Transverse colon (tissue), 4 donors: ENCODE results near the gene SDK1. TPM values are rescaled to one million over a fixed set of nuclear protein-coding genes. Genes with fewer than 3 reads are reported as not detected.

Experiments
- DNase-seq: peaks from one replicate; pipeline ENCODE4 v3.0.0-alpha.2; 2019
- H3K27ac ChIP-seq, 4 donors: fragments of 200-600 bp; sonication (generic); 2 replicates each; pipeline ENCODE4 v1.5.1; 2016 to 2018; ENCODE audit warnings: inconsistent platforms in 4 of 4
- H3K27me3 ChIP-seq: fragments of 200-600 bp; sonication (generic); 2 replicates; pipeline ENCODE4 v1.5.1; 2017; ENCODE audit warnings: inconsistent platforms
- H3K36me3 ChIP-seq, 4 donors: fragments of 200-600 bp; sonication (generic); 2 replicates each; pipeline ENCODE4 v1.5.1; 2017 to 2019; ENCODE audit warnings: inconsistent platforms in 4 of 4
- H3K4me1 ChIP-seq, 4 donors: fragments of 200-600 bp; sonication (generic); 2 replicates each; pipeline ENCODE4 v1.5.1; 2017 to 2020; ENCODE audit warnings: inconsistent platforms in 4 of 4
- H3K4me3 ChIP-seq, 4 donors: fragments of 200-600 bp; sonication (generic); 1 replicate in 1 of 4; 2 replicates in 3 of 4; pipeline versions ENCODE4 v1.5.1 to v1.6.1; 2017 to 2019; ENCODE audit warnings: inconsistent platforms in 4 of 4
- H3K9me3 ChIP-seq, 2 donors: fragments of 200-600 bp; sonication (generic); 2 replicates each; pipeline ENCODE4 v1.5.1; 2017 to 2019; ENCODE audit warnings: inconsistent platforms in 2 of 2
- EP300 ChIP-seq: sonication (generic); formaldehyde crosslinking; IDR thresholded peaks from one replicate; pipeline ENCODE4 v1.6.1; 2017; ENCODE audit warnings: antibody characterized with exemption, low read depth
- POLR2A ChIP-seq: fragments of 450-650 bp; IDR thresholded peaks from one replicate; pipeline ENCODE4 v1.6.1; 2016; ENCODE audit warnings: antibody characterized with exemption, mild to moderate bottlenecking, moderate library complexity
- POLR2AphosphoS5 ChIP-seq, 3 donors: sonication (generic); formaldehyde crosslinking; IDR thresholded peaks; one replicate each; pipeline ENCODE4 v1.6.1; 2016; ENCODE audit warnings: antibody characterized with exemption in 3 of 3
- WGBS, 2 donors: methylation state at CpG; one replicate each; pipeline ENCODE4 v1.1.5; 2018; ENCODE audit warnings: low coverage in 1 of 2; 5-methylcytosine and 5-hydroxymethylcytosine counted together
- in situ Hi-C, 4 donors: fragments of 200-750 bp; cut with MboI; loops; one replicate each; pipeline versions ENCODE4 v1.15.0 to v1.15.1; 2017; ENCODE audit warnings: low sequenced_read_pairs in 3 of 4, low pct_ligation_motif_present in 1 of 4, low pct_unique_long_range_greater_than_20kb in 1 of 4
- intact Hi-C: fragments of 100-400 bp; cut with DNase I; formaldehyde crosslinking; loops from one replicate; pipeline ENCODE4 v1.15.1; 2023; ENCODE audit warnings: low total_unique reads
- total RNA-seq, 4 donors: library from RNA; depleted of rRNA; stranded (reverse); fragments of >200 nt; gene quantifications; one replicate each; pipeline ENCODE4 v1.1.0, GENCODE V29; 2016
- TF ChIP-seq, protein P1 (sequence below), 5 experiments: fragments of 200-600 bp in 3 of 5; fragments of 450-650 bp in 2 of 5; sonication (generic) in 3 of 5; IDR thresholded peaks; 1 replicate in 2 of 5; 2 replicates in 3 of 5; pipeline ENCODE4 v1.5.1; 2016 to 2017; ENCODE audit warnings: antibody characterized with exemption in 5 of 5, inconsistent platforms in 3 of 5, mild to moderate bottlenecking in 2 of 5, moderate library complexity in 1 of 5

SDK1 gene
- total RNA-seq, 4 donors from 2014 or later, result 4.0 to 8.6 (median 5.4) TPM

DNA sequence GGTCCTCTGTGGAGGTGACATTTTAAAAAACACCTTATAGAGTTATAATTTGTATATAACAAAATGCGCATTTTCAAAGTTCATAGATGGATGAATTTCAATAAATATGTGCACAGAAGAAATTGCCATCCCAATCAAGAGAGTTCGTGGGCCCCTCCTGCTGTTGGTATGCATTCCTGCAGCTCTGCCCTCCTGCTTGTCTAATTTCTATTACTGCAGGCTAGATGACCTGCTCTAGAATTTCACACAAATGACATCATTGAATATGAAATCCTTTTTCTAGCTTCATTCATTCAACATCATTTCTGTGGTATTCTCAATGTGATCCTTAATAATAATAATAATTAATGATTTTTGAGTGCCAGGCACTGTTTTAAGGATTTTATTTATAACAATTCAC, 348.2 kb downstream of the SDK1 start:
- in situ Hi-C loops (no loop called here), intact Hi-C loops (no loop called here)
- 79 to 88% methylated on average over 2 of the region's 2 CpGs for WGBS, 2 donors
- H3K36me3 ChIP-seq, result no peaks in the 10 kb centered on the region
- TF ChIP-seq POLR2AphosphoS5 (IDR thresholded peaks at IDR 0.05), result no peak
- TF ChIP-seq POLR2A, result no peak
- TF ChIP-seq EP300, result no peak
- TF ChIP-seq, protein P1, sequence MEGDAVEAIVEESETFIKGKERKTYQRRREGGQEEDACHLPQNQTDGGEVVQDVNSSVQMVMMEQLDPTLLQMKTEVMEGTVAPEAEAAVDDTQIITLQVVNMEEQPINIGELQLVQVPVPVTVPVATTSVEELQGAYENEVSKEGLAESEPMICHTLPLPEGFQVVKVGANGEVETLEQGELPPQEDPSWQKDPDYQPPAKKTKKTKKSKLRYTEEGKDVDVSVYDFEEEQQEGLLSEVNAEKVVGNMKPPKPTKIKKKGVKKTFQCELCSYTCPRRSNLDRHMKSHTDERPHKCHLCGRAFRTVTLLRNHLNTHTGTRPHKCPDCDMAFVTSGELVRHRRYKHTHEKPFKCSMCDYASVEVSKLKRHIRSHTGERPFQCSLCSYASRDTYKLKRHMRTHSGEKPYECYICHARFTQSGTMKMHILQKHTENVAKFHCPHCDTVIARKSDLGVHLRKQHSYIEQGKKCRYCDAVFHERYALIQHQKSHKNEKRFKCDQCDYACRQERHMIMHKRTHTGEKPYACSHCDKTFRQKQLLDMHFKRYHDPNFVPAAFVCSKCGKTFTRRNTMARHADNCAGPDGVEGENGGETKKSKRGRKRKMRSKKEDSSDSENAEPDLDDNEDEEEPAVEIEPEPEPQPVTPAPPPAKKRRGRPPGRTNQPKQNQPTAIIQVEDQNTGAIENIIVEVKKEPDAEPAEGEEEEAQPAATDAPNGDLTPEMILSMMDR (IDR thresholded peaks at IDR 0.05), result no peak
- DNase-seq, result no peak
- no peaks in the 10 kb centered on the region for H3K9me3 ChIP-seq
- H3K4me1 ChIP-seq, result no peaks in the 10 kb centered on the region
- H3K27me3 ChIP-seq, result no peaks in the 10 kb centered on the region
- H3K27ac ChIP-seq, result no peak overlapping the region
- H3K4me3 ChIP-seq, result no peak overlapping the region

DNA sequence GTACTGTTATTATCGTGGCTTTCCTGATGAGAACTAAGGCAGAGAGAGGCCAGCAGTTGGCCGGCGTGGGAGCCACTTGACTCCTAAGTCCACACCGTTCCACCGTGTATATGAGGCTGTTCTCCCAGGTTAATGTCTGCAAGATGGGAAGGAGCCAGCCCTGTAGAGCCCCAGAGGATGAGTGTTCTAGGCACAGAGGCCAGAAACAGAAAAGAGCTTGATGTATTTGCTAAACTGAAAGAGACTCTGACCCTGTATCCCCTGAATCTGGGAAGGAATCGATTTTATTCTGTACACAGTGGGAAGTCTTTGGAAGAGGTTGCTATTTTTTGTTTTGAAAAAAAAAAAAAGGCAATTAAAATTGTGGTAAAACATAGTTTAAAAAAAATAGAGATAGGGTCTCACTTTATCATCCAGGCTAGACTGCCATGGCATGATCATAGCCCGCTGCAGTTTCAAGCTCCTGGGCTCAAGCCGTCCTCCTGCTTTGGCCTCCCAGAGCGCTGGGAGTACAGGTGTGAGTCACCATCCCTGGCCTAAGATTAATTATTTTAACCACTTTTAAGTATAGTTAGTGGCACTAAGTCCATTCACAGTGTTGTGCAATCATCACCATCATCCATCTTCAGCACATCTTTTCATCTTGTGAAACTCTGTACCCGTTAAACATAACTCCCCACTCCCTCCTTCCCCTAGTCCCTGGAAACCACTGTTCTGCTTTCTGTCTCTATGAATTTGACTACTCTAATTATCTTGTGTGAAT, 348.8 kb downstream of the SDK1 start:
- Histone ChIP-seq H3K27me3 (no peaks in the 10 kb centered on the region), H3K4me3 (no peak overlapping the region), H3K36me3 (no peaks in the 10 kb centered on the region), H3K4me1 (no peaks in the 10 kb centered on the region), H3K27ac (no peak overlapping the region), H3K9me3 (no peaks in the 10 kb centered on the region)
- intact Hi-C loops, result no loop called here
- DNase-seq, result no peak
- WGBS, 2 donors, result 87 to 91% methylated on average over 8 to 10 of the region's 10 CpGs
- no peak for TF ChIP-seq EP300
- no peak for TF ChIP-seq POLR2A
- TF ChIP-seq, protein P1 (IDR thresholded peaks at IDR 0.05), result no peak
- no peak for TF ChIP-seq POLR2AphosphoS5 (IDR thresholded peaks at IDR 0.05)
- in situ Hi-C loops, result no loop called here

DNA sequence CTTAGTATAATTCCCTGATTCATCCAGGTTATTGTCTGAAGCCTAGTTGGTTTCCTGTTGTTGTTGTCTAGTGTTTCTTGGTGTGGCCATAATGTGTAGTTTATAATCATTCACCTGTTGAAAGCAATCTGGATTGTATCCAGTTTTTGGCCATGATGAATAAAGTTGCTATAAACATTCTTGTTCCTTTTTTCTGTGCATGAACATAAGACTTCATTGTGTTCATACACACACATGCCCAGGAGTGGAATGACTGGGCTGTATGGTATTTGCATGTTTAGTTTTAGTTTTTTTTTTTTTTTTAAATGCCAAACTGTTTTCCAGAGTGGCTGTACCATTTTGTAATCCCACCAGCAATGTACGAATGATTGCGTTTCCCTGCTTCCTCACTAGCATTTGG, 349.8 kb downstream of the SDK1 start:
- no peaks in the 10 kb centered on the region for H3K36me3 ChIP-seq
- DNase-seq, result no peak
- intact Hi-C loops, result no loop called here
- TF ChIP-seq, protein P1 (IDR thresholded peaks at IDR 0.05), result no peak
- TF ChIP-seq EP300, result no peak
- TF ChIP-seq POLR2AphosphoS5 (IDR thresholded peaks at IDR 0.05), result no peak
- TF ChIP-seq POLR2A, result no peak
- H3K4me1 ChIP-seq, result no peaks in the 10 kb centered on the region
- WGBS, 2 donors, result 79 to 93% methylated on average over 2 of the region's 2 CpGs
- H3K27me3 ChIP-seq, result no peaks in the 10 kb centered on the region
- in situ Hi-C loops, result no loop called here
- no peak overlapping the region for H3K27ac ChIP-seq
- no peak overlapping the region for H3K4me3 ChIP-seq
- H3K9me3 ChIP-seq, result no peaks in the 10 kb centered on the region

DNA sequence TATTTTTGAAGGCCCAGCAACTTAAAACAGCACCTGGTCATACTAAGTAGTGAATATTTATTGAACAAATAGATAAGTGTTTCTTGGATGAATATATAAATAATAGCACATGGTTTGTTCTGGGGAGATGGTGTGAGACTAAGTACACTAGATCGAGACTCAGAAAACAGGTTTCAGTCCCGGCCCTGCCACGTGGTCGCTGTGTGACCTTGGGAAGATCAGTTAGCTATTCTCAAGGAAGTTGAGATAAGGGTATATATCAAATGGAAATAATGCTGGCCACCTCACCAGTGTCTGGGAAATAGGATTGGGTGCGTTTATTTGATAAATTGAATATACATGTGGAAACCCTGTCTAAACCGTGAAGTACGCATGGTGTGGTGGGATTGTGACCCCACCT, 354.6 kb downstream of the SDK1 start:
- in situ Hi-C loops, result no loop called here
- DNase-seq, result no peak

More for the DNA sequence above, 354.6 kb downstream of the SDK1 start:
- Histone ChIP-seq H3K36me3 (no peaks in the 10 kb centered on the region), H3K4me1 (no peaks in the 10 kb centered on the region), H3K27me3 (no peaks in the 10 kb centered on the region), H3K4me3 (no peak overlapping the region), H3K27ac (no peak overlapping the region), H3K9me3 (no peaks in the 10 kb centered on the region)
- TF ChIP-seq POLR2A (no peak), EP300 (no peak), POLR2AphosphoS5 (IDR thresholded peaks at IDR 0.05) (no peak)
- TF ChIP-seq, protein P1 (IDR thresholded peaks at IDR 0.05), result no peak
- intact Hi-C loops, result no loop called here
- WGBS, 2 donors, result 65 to 74% methylated on average over 4 to 7 of the region's 7 CpGs
